NAMALWA (cell line): ENCODE measurements around the gene SLC26A11.
"Not testable (repeated sequence)": the region's sequence is repeated elsewhere in the genome, so short reads cannot be mapped to it uniquely, and the experiment has no call there.

Experiments
- DNase-seq: peaks from one replicate; pipeline ENCODE4 v3.0.0-alpha.2; 2015; ENCODE audit warnings: low spot score

SLC26A11 gene

DNA sequence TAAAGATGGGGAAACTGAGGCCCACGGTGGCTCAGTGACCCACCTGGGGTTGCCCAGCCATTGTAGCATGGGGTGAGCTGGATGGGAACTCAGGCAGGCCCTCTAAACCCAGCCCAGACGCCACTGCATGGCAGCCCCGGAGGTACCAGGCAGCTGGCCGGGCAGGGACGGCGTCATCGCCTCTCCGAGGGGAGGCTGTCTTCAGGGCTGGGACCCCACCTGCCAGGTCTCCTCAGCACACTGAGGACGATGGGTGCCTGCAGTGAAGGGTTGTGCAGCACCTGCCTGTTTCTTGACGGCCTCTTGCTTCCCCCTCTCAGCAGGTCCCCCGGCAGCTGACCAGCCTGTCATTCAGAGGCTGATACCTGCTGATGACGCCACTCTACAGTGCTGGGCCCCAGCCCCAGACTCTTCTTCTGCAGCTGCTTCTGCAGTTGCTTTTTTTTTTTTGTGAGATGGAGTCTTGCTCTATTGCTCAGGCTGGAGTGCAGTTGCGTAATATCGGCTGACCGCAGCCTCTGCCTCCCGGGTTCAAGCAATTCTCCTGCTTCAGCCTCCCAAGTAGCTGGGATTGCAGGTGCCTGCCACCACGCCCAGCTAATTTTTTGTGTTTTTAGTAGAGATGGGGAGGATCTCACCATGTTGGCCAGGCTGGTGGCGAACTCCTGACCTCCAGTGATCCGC, 65.2 kb downstream of the SLC26A11 start:
- DNase-seq = no peak

DNA sequence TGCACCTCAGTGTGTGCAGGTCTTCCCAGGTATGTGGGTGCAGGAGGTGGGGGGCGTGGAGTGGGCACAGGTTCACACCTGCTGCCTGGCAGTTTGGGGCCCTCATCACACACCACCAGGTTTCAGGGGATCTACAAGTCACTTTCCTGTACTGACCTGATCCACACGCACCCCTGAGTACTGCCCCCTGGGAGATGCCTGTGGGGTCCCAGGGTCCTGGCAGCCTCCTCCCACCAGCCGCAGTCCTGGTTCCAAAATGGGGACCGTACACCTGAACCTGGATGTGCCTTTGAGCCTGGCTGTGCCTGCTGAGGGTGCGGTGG, 66.4 kb downstream of the SLC26A11 start:
- no peak for DNase-seq

DNA sequence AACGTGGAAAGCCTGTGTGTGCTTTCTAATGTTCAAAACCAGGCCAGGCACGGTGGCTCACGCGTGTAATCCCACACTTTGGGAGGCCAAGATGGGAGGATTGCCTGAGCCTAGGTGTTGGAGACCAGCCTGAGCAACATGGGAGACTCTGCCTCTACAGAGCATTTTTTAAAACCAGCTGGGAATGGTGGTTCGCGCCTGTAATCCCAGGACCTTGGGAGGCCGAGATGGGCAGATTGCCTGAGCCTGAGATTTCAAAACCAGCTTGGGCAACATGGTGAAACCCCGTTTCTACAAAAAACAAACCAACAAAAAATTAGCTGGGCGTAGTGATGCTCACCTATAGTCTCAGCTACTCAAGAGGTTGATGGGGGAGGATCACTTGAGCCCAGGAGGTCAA, 66.8 kb downstream of the SLC26A11 start:
- no peak for DNase-seq

DNA sequence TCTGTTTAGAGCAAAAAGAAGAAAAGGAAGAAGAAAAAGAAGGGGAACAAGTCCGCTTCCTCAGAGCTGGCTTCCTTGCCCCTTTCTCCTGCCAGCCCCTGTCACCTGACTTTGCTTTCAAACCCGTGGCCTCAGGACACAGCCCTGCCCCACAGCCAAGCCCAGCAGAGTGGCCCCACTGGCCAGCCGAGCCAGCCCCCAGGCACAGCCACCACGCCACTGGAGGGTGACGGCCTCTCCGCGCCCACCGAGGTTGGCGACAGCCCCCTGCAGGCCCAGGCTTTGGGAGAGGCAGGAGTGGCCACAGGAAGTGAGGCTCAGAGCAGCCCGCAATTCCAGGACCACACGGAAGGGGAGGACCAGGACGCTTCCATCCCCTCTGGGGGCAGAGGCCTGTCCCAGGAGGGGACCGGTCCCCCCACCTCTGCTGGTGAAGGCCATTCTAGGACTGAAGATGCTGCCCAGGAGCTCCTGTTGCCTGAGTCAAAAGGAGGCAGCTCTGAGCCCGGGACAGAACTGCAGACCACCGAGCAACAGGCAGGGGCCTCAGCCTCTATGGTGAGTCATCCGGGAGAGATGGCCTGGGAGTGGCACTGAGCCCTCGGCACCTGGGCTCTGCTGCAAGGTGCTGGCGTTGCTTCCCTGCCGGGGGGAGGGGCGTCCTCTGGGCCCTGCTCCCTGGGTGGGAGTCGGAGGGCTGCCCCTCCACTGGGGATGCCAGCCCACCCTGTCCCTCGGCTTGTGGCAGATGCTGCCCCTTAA, 67.8 kb downstream of the SLC26A11 start:
- no peak for DNase-seq

DNA sequence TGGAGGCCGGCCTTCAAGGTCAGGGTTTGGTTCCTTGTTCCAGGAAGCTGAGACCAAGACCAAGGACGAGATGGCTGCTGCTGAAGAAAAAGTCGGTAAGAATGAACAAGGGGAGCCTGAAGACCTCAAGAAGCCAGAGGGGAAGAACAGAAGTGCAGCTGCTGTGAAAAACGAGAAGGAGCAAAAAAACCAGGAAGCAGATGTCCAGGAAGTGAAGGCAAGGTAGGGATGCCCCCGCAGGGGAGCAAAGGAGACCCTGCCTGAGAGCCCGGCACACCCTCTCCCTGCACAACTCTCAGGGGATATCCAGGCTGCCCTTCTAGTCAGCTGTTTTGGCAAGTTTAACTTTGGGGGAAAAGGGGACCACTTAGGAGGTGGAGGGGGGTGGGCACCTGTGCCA, 69.4 kb downstream of the SLC26A11 start:
- DNase-seq = no peak

DNA sequence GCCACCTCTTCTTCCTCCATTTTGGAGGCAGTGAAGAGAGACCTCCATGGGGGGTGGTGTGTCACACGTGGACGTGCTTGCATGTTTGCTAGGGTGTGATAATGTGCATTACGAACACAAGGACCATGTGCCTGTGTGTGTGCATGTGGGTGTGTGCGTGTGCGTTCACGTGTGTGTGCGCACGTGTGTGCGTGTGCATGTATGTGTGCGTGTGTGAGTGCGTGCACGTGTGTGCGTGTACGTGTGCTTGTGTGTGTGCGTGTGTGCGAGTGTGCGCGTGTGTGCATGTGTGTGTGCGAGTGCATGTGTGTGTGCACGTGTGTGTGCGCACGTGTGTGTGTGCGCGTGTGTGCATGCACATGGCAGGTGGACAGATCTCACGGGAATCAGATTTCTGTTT, 69.9 kb downstream of the SLC26A11 start:
- DNase-seq = no peak

GRCh38 chr17:80291260-80291659, 71.0 kb downstream of the SLC26A11 start:
- no peak for DNase-seq

GRCh38 chr17:80291691-80292487, 71.7 kb downstream of the SLC26A11 start:
- no peak for DNase-seq

DNA sequence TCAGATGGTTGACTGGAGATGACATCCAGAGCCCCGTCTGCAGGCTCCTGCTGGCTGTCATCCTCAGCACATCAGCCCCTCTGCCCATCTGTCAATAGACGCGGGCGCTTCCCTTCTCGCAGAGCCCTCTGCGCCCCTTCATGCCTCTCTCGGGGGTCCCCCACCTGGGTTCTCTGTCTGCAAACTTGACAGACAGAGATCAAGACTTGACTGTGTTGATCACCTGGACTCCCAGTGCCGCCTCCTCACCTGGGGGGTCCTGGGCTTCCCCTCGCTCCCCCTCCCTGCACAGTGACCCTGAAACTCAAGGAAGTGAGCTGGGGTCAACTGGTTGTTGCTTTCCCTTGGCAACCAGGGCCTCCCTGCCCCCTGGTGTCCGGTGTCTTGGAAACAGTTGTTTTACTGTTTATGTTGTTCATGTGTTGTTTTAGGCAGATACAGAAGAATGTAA, 72.3 kb downstream of the SLC26A11 start:
- no peak for DNase-seq

- no peak for DNase-seq
These were observed 74.0 kb downstream of the SLC26A11 start for GRCh38 chr17:80294210-80294609.

GRCh38 chr17:80294653-80295052, 74.4 kb downstream of the SLC26A11 start:
- DNase-seq = no peak

- DNase-seq = no peak
These were observed 74.9 kb downstream of the SLC26A11 start for GRCh38 chr17:80295146-80295545.

DNA sequence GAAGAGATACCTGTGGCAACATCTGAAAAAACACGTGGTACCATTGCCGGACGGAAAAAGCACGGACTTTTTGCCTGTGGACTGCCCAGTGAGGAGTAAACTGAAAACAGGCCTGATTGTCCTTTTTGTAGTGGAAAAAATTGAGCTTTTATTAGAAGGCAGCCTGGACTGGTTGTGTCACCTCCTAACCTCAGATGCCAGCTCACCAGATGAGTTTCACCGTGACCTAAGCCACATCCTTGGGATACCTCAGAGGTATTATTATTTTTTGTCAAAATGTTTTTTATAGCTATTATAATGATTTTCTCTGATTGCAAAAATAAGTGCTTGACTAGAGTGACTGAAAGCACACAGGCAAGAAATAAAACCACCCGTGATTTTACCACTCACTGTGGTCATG, 75.3 kb downstream of the SLC26A11 start:
- DNase-seq = no peak

GRCh38 chr17:80296221-80296620, 76.0 kb downstream of the SLC26A11 start:
- no peak for DNase-seq

DNA sequence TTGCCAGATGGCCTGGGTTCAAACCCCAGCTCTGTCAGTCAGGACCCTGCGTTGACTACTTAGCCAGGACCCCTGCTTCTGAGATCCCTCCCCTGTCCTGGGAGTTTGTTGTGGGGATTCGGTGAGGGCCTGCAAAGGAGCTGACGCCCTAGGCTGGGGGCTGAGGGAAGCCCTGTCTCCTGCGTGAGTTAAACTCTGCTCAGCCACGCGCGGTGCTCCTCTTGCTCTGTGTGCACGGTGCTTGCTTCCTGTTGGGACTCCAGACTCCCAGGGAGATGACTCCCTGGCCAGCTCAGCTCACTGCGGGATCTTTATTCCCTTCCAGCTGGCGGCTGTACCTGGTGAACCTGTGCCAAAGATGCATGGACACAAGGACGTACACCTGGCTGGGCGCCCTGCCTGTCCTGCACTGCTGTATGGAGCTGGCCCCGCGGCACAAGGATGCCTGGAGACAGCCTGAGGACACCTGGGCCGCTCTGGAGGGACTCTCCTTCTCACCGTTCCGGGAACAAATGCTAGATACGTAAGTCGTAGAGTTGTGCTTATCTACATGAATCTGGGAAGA, 77.9 kb downstream of the SLC26A11 start:
- no peak for DNase-seq

DNA sequence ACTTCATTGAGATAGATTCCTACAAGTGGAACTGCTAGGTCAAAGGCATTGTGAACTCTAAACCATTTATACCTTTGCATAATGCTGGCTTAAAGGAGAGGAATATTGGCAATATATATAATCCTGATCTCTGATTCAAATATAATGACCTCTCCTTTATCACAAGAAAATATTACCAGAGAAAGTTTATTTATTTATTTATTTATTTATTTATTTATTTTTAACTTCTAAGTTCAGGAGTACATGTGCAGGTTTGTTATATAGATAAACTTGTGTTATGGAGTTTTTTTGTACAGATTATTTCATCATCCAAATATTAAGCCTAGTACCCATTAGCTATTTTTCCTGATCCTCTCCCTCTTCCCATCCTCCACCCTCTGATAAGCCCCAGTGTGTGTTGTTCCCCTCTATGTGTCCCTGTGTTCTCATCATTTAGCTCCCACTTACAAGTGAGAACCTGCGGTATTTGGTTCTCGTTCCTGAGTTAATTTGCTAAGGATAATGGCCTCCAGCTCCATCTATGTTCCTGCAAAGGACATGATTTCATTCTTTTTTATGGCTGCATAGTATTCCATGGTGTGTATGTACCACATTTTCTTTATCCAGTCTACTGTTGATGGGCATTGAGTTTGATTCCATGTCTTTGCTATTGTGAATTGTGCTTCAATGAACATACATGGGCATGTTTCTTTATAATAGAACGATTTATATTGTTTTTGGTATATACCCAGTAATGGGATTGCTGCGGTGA, 79.3 kb downstream of the SLC26A11 start:
- not testable (repeated sequence) for DNase-seq

- not testable (repeated sequence) for DNase-seq
These were observed 80.5 kb downstream of the SLC26A11 start for GRCh38 chr17:80300756-80301155.
